RWPE1 (cell line): ENCODE data around the gene NADSYN1.

ENCODE experiments used
- CTCF ChIA-PET: fragments of 350-600 bp; sonication (Branson Sonifier 250); formaldehyde crosslinking; extraction: SDS; loops from one replicate; lab custom pipeline; 2021; lab: Yijun Ruan, JAX
- POLR2A ChIA-PET: fragments of 400-600 bp; formaldehyde crosslinking; extraction: SDS; loops from one replicate; lab custom pipeline; 2020; ENCODE audit warnings: antibody characterized with exemption; ENCODE audit not compliant: low non-redundant PET; lab: Yijun Ruan, JAX
- DNase-seq: peaks from one replicate; pipeline ENCODE4 v3.0.0; 2012; ENCODE audit warnings: low spot score
- H3K27ac ChIP-seq: fragments of 450-650 bp; 2 replicates; pipeline ENCODE4 v1.5.1; 2017
- TF ChIP-seq, protein P1 (sequence below): fragments of 450-650 bp; conservative IDR thresholded peaks from 2 replicates; pipeline ENCODE4 v1.5.1; 2017; ENCODE audit warnings: low read depth, mild to moderate bottlenecking

The NADSYN1 gene

DNA sequence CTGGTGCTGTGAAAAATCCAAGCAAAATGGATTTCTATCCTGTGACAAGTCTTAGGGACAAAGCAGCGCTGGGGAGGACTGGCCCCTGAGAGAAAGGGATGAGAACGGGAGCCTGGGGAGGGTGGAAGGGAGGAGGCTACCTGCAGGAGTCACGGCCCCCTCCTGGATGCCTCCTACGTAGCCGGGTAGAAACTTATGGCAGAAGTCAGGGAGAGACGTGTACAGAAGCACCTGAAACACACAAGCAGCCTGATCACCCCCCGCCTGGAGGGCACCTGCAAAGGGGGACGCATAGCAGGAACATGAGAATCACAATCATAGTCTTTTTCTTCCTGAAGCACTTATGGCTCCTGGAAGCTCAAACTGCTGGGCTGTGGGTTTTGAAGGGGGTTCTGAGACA, 10.9 kb upstream of the NADSYN1 start:
- TF ChIP-seq, protein P1, sequence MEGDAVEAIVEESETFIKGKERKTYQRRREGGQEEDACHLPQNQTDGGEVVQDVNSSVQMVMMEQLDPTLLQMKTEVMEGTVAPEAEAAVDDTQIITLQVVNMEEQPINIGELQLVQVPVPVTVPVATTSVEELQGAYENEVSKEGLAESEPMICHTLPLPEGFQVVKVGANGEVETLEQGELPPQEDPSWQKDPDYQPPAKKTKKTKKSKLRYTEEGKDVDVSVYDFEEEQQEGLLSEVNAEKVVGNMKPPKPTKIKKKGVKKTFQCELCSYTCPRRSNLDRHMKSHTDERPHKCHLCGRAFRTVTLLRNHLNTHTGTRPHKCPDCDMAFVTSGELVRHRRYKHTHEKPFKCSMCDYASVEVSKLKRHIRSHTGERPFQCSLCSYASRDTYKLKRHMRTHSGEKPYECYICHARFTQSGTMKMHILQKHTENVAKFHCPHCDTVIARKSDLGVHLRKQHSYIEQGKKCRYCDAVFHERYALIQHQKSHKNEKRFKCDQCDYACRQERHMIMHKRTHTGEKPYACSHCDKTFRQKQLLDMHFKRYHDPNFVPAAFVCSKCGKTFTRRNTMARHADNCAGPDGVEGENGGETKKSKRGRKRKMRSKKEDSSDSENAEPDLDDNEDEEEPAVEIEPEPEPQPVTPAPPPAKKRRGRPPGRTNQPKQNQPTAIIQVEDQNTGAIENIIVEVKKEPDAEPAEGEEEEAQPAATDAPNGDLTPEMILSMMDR: no peak
- POLR2A ChIA-PET: no interaction called here
- DNase-seq: no peak
- no peak overlapping the region for H3K27ac ChIP-seq
- CTCF ChIA-PET: no interaction called here

DNA sequence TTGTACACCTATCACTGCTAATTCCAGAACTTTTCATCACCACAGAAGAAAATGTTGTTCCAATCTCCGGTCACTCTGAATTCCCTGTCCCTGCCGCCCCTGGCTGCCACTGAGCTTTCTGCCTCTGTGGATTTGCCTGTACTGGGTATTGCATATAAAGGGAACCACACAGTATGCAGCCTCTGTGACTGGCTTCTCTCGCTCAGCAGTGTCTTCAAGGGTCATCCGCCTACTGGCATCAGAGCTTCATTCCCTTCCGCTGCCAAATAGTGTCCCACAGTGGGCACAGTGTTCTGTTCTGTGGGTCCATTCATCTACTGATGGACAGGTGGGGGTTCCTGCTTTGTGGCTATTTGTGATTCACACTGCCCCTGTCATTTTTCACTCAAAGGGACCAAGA, 10.1 kb upstream of the NADSYN1 start:
- POLR2A ChIA-PET: no interaction called here
- DNase-seq: no peak
- no peak overlapping the region for H3K27ac ChIP-seq
- CTCF ChIA-PET: no interaction called here
- TF ChIP-seq, protein P1: no peak

DNA sequence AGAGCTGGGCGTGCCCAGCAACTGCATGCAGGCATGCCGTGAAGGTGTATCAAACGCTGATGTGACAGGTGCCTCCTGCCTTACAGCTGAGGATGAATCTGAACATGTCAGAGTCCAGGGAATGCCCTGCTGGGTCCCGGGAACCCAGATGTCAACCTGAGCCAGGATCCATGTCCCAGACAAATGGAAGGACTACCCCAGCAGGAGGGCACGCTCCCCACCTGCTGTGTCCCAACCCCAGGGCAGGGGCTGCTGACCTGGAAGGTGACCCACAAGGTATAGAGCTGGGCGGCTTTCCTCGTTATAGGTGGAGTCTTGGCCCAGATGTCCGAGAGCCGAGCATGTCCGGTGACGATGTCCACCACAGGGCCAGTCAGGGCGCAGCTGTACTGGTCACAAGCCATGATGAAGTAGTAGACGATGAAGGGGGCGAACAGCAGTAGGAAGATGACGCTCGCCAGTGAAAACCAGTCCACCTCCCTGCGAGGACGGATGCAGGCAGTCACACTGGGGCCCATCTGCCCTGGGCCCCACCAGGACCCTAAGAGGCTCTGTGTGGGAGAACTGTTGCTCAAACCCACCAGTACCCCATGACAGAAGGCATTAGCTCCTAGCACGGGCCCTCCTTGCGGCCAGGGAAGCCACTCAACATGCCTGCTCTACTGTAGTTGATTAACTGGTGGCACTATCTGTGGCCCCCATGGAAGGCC, 9.1 kb upstream of the NADSYN1 start:
- DNase-seq: no peak
- ChIA-PET POLR2A (no interaction called here), CTCF (interaction anchor here (0.7 kb wide), 2 partner anchors 118 to 192 kb away, joined by 4 read pairs; no protein-coding TSS in a partner anchor)
- H3K27ac ChIP-seq: no peak overlapping the region
- TF ChIP-seq, protein P1: no peak

DNA sequence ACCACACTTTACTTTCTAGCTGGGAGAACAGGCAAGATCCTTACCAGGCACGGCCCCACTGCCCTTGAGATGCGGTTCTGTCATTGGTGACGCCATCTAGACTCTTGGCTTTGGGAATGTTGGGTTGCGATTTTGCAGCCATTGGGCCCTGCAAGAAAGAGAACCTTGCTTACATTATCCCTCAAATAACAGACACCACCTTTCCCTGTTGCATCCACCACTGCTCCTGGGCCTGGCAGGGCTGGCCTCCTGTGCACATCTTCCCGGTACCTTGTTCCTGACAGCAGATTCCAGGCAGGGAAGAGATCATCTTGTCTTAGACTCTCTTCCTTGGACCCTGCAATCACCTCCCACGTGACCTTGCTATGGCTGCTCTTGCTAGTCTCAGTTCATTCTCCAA, 8.2 kb upstream of the NADSYN1 start:
- CTCF ChIA-PET: no interaction called here
- POLR2A ChIA-PET: no interaction called here
- TF ChIP-seq, protein P1: no peak
- no peak overlapping the region for H3K27ac ChIP-seq
- DNase-seq: no peak

DNA sequence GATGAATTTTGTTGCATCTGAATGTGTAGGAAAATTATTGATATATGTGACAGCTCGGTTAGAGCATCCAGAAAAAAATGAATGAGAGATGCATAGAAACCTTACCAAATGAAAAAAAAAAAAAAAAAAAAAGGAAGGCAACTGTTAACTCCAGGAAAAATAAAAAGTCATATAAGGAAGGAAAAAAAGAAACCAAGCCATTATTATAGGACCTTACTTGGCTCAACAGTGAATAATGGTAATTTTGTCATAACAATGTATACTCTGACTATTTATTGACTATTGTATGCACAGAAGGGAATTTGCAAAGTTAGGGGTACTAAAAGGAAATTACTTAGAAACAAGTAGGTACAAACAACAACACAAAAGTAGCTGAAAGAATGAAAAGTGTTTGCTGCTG, 6.9 kb upstream of the NADSYN1 start:
- H3K27ac ChIP-seq: no peak overlapping the region
- DNase-seq: no peak
- TF ChIP-seq, protein P1: no peak
- CTCF ChIA-PET: interaction anchor here (0.7 kb wide), 1 partner anchor 134 kb away, joined by 4 read pairs; no protein-coding TSS in a partner anchor
- POLR2A ChIA-PET: no interaction called here

DNA sequence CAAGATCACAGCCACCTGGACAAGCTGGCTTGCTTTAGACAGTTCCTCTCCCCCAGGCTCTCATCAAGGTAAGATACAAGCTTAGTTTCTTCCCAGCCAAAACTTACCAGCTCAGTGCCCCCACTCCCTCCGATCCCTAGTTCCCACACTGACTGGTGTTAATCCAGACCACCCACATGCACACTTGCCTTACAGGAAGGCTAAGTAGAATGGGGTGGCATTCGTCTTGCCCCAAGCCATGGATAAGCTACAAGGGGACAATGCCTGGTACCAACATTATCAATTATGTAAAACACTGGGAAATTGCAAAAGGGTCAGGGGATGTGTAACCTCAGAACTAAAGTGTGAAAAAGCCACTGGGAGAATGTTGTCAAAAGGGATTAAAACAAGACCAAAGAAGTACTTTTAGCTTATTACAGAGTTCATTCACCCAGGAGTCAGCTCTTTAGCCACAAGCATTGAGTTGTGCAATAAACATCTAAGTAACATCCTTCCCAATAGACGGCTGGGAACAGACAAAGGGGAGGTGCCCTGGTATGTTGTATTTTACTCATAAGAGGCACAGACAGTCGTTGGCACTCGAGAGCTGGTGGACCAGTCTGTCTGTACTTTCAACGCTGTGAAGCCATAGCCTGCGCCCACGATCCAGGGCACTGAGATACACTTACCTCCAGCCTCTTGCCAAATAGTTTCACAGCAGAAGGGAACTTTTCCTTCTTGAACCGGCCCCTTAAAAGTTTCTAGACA, 5.9 kb upstream of the NADSYN1 start:
- H3K27ac ChIP-seq: peak overlapping the region; percentile 82
- TF ChIP-seq, protein P1: no peak
- ChIA-PET POLR2A (no interaction called here), CTCF (no interaction called here)
- peak; percentile 74 for DNase-seq
